Measurements from ENCODE around the gene SH3GL1. TPM values are rescaled to one million over a fixed set of nuclear protein-coding genes. Genes with fewer than 3 reads are reported as not detected.

The SH3GL1 gene
- total RNA-seq, 1 experiment from 2014 or later = 108 TPM

GRCh38 chr19:4342314-4342614, 58.1 kb downstream of the SH3GL1 start:
- BruUV-seq (replicated peaks) = TSS peak; percentile 99
- Histone ChIP-seq H3K27me3 (replicated peaks; ENCODE audit: insufficient read depth, low read depth, low read length, poor library complexity) (no peaks in the 10 kb centered on the region), H3K36me3 (ENCODE audit: insufficient read depth, low read length, poor library complexity, severe bottlenecking) (no peaks in the 10 kb centered on the region), H3K27ac (ENCODE audit: low read depth, low read length, poor library complexity, severe bottlenecking) (peak overlapping the region; percentile 91), H3K4me1 (ENCODE audit: insufficient read depth, low read length, poor library complexity, severe bottlenecking) (peaks cover 8% of the 10 kb centered on the region), H3K9me3 (ENCODE audit: low read depth, low read length, poor library complexity, severe bottlenecking) (no peaks in the 10 kb centered on the region), H3K4me3 (ENCODE audit: low read depth, low read length, poor library complexity, severe bottlenecking) (peak overlapping the region; percentile 68)
- POLR2A ChIA-PET (ENCODE audit: low non-redundant PET) = interaction anchor here (0.6 kb wide), 1 partner anchor 349 kb away, joined by 11 read pairs; no protein-coding TSS in a partner anchor
- TF ChIP-seq CTCF (conservative IDR thresholded peaks at IDR 0.05; ENCODE audit: low read depth, low read length) = no peak
- TF ChIP-seq EZH2 (IDR thresholded peaks at IDR 0.05; ENCODE audit: borderline replicate concordance, low read depth, low read length, poor library complexity, severe bottlenecking) = no peak
- CTCF ChIA-PET = interaction anchor here (0.5 to 2.1 kb wide), 7 partner anchors 10 to 336 kb away, joined by 3 to 17 read pairs (median 6); no protein-coding TSS in a partner anchor
- intact Hi-C loops (cut with micrococcal nuclease; ENCODE audit: unreplicated experiment) = loop anchor here (2.0 kb wide), 1 partner anchor 95 kb away; the partner anchor contains the start of gene YJU2
- DNase-seq (ENCODE audit: low spot score) = no peak

GRCh38 chr19:4338441-4339355, 61.6 kb downstream of the SH3GL1 start, which contains the start of gene STAP2:
Gene STAP2 (minus strand): TSS chr19:4338827. CDS start chr19:4338753, 74 bp downstream.
- no peaks in the 10 kb centered on the region for H3K9me3 ChIP-seq (ENCODE audit: low read depth, low read length, poor library complexity, severe bottlenecking)
- intact Hi-C loops (cut with micrococcal nuclease; ENCODE audit: unreplicated experiment) = no loop called here
- H3K27ac ChIP-seq (ENCODE audit: low read depth, low read length, poor library complexity, severe bottlenecking) = peak within 1 kb of the TSS; percentile 37
- CTCF ChIA-PET = no interaction called here
- POLR2A ChIA-PET (ENCODE audit: low non-redundant PET) = no interaction called here
- no peaks in the 10 kb centered on the region for H3K36me3 ChIP-seq (ENCODE audit: insufficient read depth, low read length, poor library complexity, severe bottlenecking)
- no peak for DNase-seq (ENCODE audit: low spot score)
- peaks cover 8% of the 10 kb centered on the region for H3K4me1 ChIP-seq (ENCODE audit: insufficient read depth, low read length, poor library complexity, severe bottlenecking)
- H3K27me3 ChIP-seq (replicated peaks; ENCODE audit: insufficient read depth, low read depth, low read length, poor library complexity) = no peaks in the 10 kb centered on the region
- no peak within 1 kb of the TSS for H3K4me3 ChIP-seq (ENCODE audit: low read depth, low read length, poor library complexity, severe bottlenecking)
- TF ChIP-seq CTCF (conservative IDR thresholded peaks at IDR 0.05; ENCODE audit: low read depth, low read length) = no peak
- no peak for TF ChIP-seq EZH2 (IDR thresholded peaks at IDR 0.05; ENCODE audit: borderline replicate concordance, low read depth, low read length, poor library complexity, severe bottlenecking)
- BruUV-seq (replicated peaks) = no TSS peak

- Histone ChIP-seq H3K9me3 (ENCODE audit: low read depth, low read length, poor library complexity, severe bottlenecking) (no peaks in the 10 kb centered on the region), H3K36me3 (ENCODE audit: insufficient read depth, low read length, poor library complexity, severe bottlenecking) (no peaks in the 10 kb centered on the region), H3K4me1 (ENCODE audit: insufficient read depth, low read length, poor library complexity, severe bottlenecking) (peaks cover 8% of the 10 kb centered on the region), H3K27ac (ENCODE audit: low read depth, low read length, poor library complexity, severe bottlenecking) (peak overlapping the region; percentile 37), H3K27me3 (replicated peaks; ENCODE audit: insufficient read depth, low read depth, low read length, poor library complexity) (no peaks in the 10 kb centered on the region), H3K4me3 (ENCODE audit: low read depth, low read length, poor library complexity, severe bottlenecking) (no peak overlapping the region)
- ChIA-PET POLR2A (ENCODE audit: low non-redundant PET) (no interaction called here), CTCF (no interaction called here)
- no peak for DNase-seq (ENCODE audit: low spot score)
- no TSS peak for BruUV-seq (replicated peaks)
- TF ChIP-seq EZH2 (IDR thresholded peaks at IDR 0.05; ENCODE audit: borderline replicate concordance, low read depth, low read length, poor library complexity, severe bottlenecking) = no peak
- no peak for TF ChIP-seq CTCF (conservative IDR thresholded peaks at IDR 0.05; ENCODE audit: low read depth, low read length)
- intact Hi-C loops (cut with micrococcal nuclease; ENCODE audit: unreplicated experiment) = no loop called here
Measured at GRCh38 chr19:4337906-4338440, 62.4 kb downstream of the SH3GL1 start.
